Measurements from ENCODE around the gene NGLY1.
A peak's percentile ranks its signal among the peaks of the same experiment; 100 is the strongest.

Gene NGLY1

DNA sequence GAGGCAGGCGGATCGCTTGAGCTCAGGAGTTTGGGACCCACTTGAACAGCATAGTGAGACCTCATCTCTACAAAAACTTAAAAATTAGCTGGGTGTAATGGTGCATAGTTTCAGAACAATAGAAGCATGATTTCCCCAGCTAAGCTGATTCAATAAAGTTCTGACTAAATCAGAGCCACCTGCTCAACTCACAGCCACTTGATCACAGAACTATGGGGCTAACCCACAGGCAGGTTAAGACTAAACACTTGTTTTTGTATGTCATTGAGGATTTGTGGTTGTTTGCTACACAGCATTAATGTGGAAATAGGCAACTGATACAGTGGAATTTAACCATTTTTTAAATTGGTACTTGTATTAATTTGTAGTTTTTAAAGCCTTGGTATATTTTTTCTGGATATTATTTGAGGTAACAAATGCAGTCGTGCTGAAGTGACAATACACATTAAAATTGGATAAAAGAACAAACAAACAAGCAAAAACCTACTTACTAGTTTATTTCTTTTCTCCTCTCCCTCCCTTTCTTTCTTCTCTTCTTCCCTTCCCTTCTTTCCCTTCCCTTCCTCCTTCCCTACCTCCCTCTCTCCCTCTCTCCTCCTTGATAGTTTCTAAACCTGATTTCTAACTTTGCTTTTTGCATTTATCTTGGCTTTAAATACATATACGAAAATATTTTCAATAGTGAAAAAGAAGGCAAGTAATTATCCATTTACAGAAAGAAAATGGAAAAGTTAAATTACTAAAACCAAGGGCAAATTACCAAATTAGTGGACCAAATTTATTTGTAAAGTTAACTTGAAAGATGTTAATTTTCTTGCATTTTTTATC lies 38.7 kb upstream of the NGLY1 start:
- Histone ChIP-seq H4K8ac (ENCODE audit: low read depth, low read length) (no peak overlapping the region), H3K18ac (ENCODE audit: low read length) (no peak overlapping the region), H3K79me1 (ENCODE audit: low read length) (no peaks in the 10 kb centered on the region), H3K9ac (ENCODE audit: low read length) (no peak overlapping the region), H3K27ac (ENCODE audit: low read depth, low read length) (no peak overlapping the region), H3K4ac (ENCODE audit: low read depth, low read length) (peak overlapping the region; percentile 16), H3K56ac (ENCODE audit: low read length) (no peak overlapping the region), H3K4me2 (ENCODE audit: low read length) (no peak overlapping the region), H2BK120ac (ENCODE audit: low read depth, low read length) (no peak overlapping the region), H3K23ac (ENCODE audit: low read length) (no peak overlapping the region), H3K79me2 (ENCODE audit: control insufficient read depth, insufficient read depth, low read length) (no peaks in the 10 kb centered on the region), H4K5ac (ENCODE audit: low read length) (no peak overlapping the region), H2AK5ac (ENCODE audit: low read length) (no peak overlapping the region), H2BK15ac (replicated peaks; ENCODE audit: low read depth) (no peak overlapping the region), H3K27me3 (ENCODE audit: insufficient read depth, low read length, poor library complexity) (no peaks in the 10 kb centered on the region), H3K4me1 (ENCODE audit: control insufficient read depth, low read depth, low read length) (no peaks in the 10 kb centered on the region), H2BK5ac (ENCODE audit: low read length) (no peak overlapping the region), H3K4me3 (ENCODE audit: low read length) (no peak overlapping the region), H3K36me3 (ENCODE audit: control insufficient read depth, insufficient read depth, low read length) (no peaks in the 10 kb centered on the region)
- WGBS (ENCODE audit: extremely low coverage, insufficient coverage, low lambda C conversion rate) = no CpG with 5 or more reads among the region's 4 CpGs
- DNase-seq = no peak

- Histone ChIP-seq H3K23ac (ENCODE audit: low read length) (no peak overlapping the region), H3K4me2 (ENCODE audit: low read length) (no peak overlapping the region), H3K18ac (ENCODE audit: low read length) (no peak overlapping the region), H3K4me1 (ENCODE audit: control insufficient read depth, low read depth, low read length) (no peaks in the 10 kb centered on the region), H3K79me2 (ENCODE audit: control insufficient read depth, insufficient read depth, low read length) (no peaks in the 10 kb centered on the region), H2AK5ac (ENCODE audit: low read length) (no peak overlapping the region), H2BK120ac (ENCODE audit: low read depth, low read length) (no peak overlapping the region), H4K5ac (ENCODE audit: low read length) (no peak overlapping the region), H2BK5ac (ENCODE audit: low read length) (no peak overlapping the region), H3K27ac (ENCODE audit: low read depth, low read length) (no peak overlapping the region), H3K4ac (ENCODE audit: low read depth, low read length) (no peak overlapping the region), H3K79me1 (ENCODE audit: low read length) (no peaks in the 10 kb centered on the region), H3K36me3 (ENCODE audit: control insufficient read depth, insufficient read depth, low read length) (no peaks in the 10 kb centered on the region), H3K4me3 (ENCODE audit: low read length) (no peak overlapping the region), H3K56ac (ENCODE audit: low read length) (no peak overlapping the region), H3K27me3 (ENCODE audit: insufficient read depth, low read length, poor library complexity) (no peaks in the 10 kb centered on the region), H4K8ac (ENCODE audit: low read depth, low read length) (no peak overlapping the region), H3K9ac (ENCODE audit: low read length) (no peak overlapping the region), H2BK15ac (replicated peaks; ENCODE audit: low read depth) (no peak overlapping the region)
- WGBS (ENCODE audit: extremely low coverage, insufficient coverage, low lambda C conversion rate) = no CpG with 5 or more reads among the region's 4 CpGs
- no peak for DNase-seq
These were observed 37.7 kb upstream of the NGLY1 start for GRCh38 chr3:25820816-25821486.

- H3K27me3 ChIP-seq (ENCODE audit: insufficient read depth, low read length, poor library complexity) = no peaks in the 10 kb centered on the region
- H3K4ac ChIP-seq (ENCODE audit: low read depth, low read length) = no peak overlapping the region
- H2BK15ac ChIP-seq (replicated peaks; ENCODE audit: low read depth) = no peak overlapping the region
- H3K79me2 ChIP-seq (ENCODE audit: control insufficient read depth, insufficient read depth, low read length) = no peaks in the 10 kb centered on the region
- no peaks in the 10 kb centered on the region for H3K36me3 ChIP-seq (ENCODE audit: control insufficient read depth, insufficient read depth, low read length)
- H3K18ac ChIP-seq (ENCODE audit: low read length) = no peak overlapping the region
- DNase-seq = peak; percentile 67
- H3K56ac ChIP-seq (ENCODE audit: low read length) = no peak overlapping the region
- H4K8ac ChIP-seq (ENCODE audit: low read depth, low read length) = no peak overlapping the region
- H2BK120ac ChIP-seq (ENCODE audit: low read depth, low read length) = no peak overlapping the region
- no peak overlapping the region for H2BK5ac ChIP-seq (ENCODE audit: low read length)
- no peaks in the 10 kb centered on the region for H3K79me1 ChIP-seq (ENCODE audit: low read length)
- no peaks in the 10 kb centered on the region for H3K4me1 ChIP-seq (ENCODE audit: control insufficient read depth, low read depth, low read length)
- H2AK5ac ChIP-seq (ENCODE audit: low read length) = no peak overlapping the region
- H3K23ac ChIP-seq (ENCODE audit: low read length) = no peak overlapping the region
- H3K27ac ChIP-seq (ENCODE audit: low read depth, low read length) = no peak overlapping the region
- no peak overlapping the region for H3K9ac ChIP-seq (ENCODE audit: low read length)
- no peak overlapping the region for H3K4me2 ChIP-seq (ENCODE audit: low read length)
- H4K5ac ChIP-seq (ENCODE audit: low read length) = no peak overlapping the region
- no peak overlapping the region for H3K4me3 ChIP-seq (ENCODE audit: low read length)
These were observed 37.1 kb upstream of the NGLY1 start for GRCh38 chr3:25820366-25820765.

GRCh38 chr3:25818335-25818734 lies 35.1 kb upstream of the NGLY1 start:
- Histone ChIP-seq H3K27me3 (ENCODE audit: insufficient read depth, low read length, poor library complexity) (no peaks in the 10 kb centered on the region), H2AK5ac (ENCODE audit: low read length) (no peak overlapping the region), H2BK120ac (ENCODE audit: low read depth, low read length) (no peak overlapping the region), H3K27ac (ENCODE audit: low read depth, low read length) (no peak overlapping the region), H3K79me2 (ENCODE audit: control insufficient read depth, insufficient read depth, low read length) (no peaks in the 10 kb centered on the region), H2BK5ac (ENCODE audit: low read length) (no peak overlapping the region), H3K4me2 (ENCODE audit: low read length) (no peak overlapping the region), H3K56ac (ENCODE audit: low read length) (no peak overlapping the region), H3K36me3 (ENCODE audit: control insufficient read depth, insufficient read depth, low read length) (no peaks in the 10 kb centered on the region), H3K23ac (ENCODE audit: low read length) (no peak overlapping the region), H4K8ac (ENCODE audit: low read depth, low read length) (no peak overlapping the region), H2BK15ac (replicated peaks; ENCODE audit: low read depth) (no peak overlapping the region), H3K4ac (ENCODE audit: low read depth, low read length) (no peak overlapping the region), H4K5ac (ENCODE audit: low read length) (no peak overlapping the region), H3K18ac (ENCODE audit: low read length) (no peak overlapping the region), H3K79me1 (ENCODE audit: low read length) (no peaks in the 10 kb centered on the region), H3K4me3 (ENCODE audit: low read length) (no peak overlapping the region), H3K4me1 (ENCODE audit: control insufficient read depth, low read depth, low read length) (no peaks in the 10 kb centered on the region), H3K9ac (ENCODE audit: low read length) (no peak overlapping the region)
- no CpG with 5 or more reads among the region's 4 CpGs for WGBS (ENCODE audit: extremely low coverage, insufficient coverage, low lambda C conversion rate)
- DNase-seq = no peak

DNA sequence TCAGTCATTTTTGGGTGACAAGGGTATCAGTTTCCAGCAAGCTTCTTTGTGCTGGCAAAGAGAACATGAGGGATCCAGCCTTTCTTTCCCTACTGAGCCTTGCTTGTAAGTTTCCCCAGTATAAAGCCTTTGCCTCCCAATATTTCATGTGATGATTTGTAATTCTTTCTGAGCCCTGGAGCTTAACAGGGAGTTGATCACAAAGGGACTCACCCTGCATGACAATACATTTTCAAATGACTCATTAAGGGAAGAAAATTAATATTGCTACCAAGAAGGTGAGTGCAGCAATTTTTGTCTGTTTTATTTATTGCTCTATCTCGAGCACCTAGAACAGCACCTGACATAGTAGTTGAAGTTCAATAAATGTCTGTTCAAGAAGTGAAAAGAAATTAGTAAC lies 34.4 kb upstream of the NGLY1 start:
- Histone ChIP-seq H2AK5ac (ENCODE audit: low read length) (no peak overlapping the region), H3K79me2 (ENCODE audit: control insufficient read depth, insufficient read depth, low read length) (no peaks in the 10 kb centered on the region), H3K9ac (ENCODE audit: low read length) (no peak overlapping the region), H3K56ac (ENCODE audit: low read length) (no peak overlapping the region), H3K27ac (ENCODE audit: low read depth, low read length) (no peak overlapping the region), H3K4me3 (ENCODE audit: low read length) (no peak overlapping the region), H3K79me1 (ENCODE audit: low read length) (no peaks in the 10 kb centered on the region), H3K23ac (ENCODE audit: low read length) (no peak overlapping the region), H3K18ac (ENCODE audit: low read length) (no peak overlapping the region), H3K27me3 (ENCODE audit: insufficient read depth, low read length, poor library complexity) (no peaks in the 10 kb centered on the region), H2BK5ac (ENCODE audit: low read length) (no peak overlapping the region), H3K4ac (ENCODE audit: low read depth, low read length) (no peak overlapping the region), H3K36me3 (ENCODE audit: control insufficient read depth, insufficient read depth, low read length) (no peaks in the 10 kb centered on the region), H3K4me2 (ENCODE audit: low read length) (no peak overlapping the region), H3K4me1 (ENCODE audit: control insufficient read depth, low read depth, low read length) (no peaks in the 10 kb centered on the region), H2BK120ac (ENCODE audit: low read depth, low read length) (no peak overlapping the region), H2BK15ac (replicated peaks; ENCODE audit: low read depth) (no peak overlapping the region), H4K8ac (ENCODE audit: low read depth, low read length) (no peak overlapping the region), H4K5ac (ENCODE audit: low read length) (no peak overlapping the region)
- DNase-seq = no peak
- WGBS (ENCODE audit: extremely low coverage, insufficient coverage, low lambda C conversion rate) = no CpG with 5 or more reads among the region's 1 CpG

Measured in mesendoderm (in vitro differentiated cells).